ENCODE data around the gene MYRIP. TPM values are rescaled to one million over a fixed set of nuclear protein-coding genes. Genes with fewer than 3 reads are reported as not detected.

Gene MYRIP
- total and polyA plus RNA-seq, 4 donors, result 0.98 to 11.7 (median 6.8) TPM

DNA sequence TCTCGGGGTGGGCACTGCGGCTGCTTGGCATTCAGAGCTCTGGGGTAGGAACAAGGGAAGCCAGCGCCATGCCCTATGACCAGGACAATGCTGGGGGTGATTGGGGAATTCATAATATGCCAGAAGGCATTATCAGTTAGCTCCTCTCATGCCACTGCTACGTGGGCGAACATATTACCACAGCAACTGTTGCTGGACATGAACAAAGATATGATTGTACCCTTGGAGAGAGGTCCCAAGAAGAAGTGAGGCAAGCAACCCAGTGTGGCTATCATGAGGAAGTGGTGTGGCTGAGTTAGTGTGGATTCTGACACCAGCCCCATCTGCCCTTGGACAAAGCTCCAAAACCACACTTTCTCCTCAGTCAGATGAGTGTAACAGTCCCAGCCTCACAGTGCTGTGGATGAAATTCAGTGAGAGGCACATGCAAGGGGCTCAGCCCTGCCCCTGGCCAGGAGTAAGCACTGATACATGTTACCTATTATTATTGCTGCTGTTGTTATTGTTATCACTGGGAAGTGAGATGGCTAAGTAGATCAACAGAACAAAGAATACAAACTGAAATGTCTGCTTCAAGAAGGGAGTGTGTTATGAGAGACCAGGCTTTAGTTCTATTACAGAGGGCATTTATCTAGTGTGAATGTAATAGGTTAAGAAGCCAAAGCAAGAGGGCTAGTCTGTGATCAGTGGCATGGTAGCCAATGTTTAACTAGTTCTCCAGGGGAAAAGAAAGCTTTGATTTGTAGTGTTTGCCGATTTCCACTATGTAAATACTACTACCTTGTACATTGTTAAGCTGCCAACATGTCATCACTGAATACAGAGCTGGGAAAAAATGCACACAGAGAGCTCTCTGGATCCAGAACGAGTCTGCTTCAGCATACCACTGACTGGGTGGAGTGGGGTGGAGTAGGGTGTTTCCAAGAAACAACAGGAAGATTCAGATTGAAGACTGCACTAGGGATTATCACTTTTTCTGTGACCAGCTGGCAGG, 277.8 kb downstream of the MYRIP start:
- DNase-seq (ENCODE audit: low spot score), result no peak
- WGBS, result 68% methylated on average over 7 of the region's 7 CpGs

More for the DNA sequence above, 277.8 kb downstream of the MYRIP start:
- H3K36me3 ChIP-seq (ENCODE audit: control insufficient read depth in 4 of 4, insufficient read depth in 3 of 4, low read depth in 1 of 4, low read length in 3 of 4), result no peaks in the 10 kb centered on the region
- peaks cover 9 to 26% (median 14%) of the 10 kb centered on the region in 4 donors for H3K4me1 ChIP-seq (ENCODE audit: control insufficient read depth in 4 of 4, insufficient read depth in 4 of 4, low read length in 3 of 4)
- no peak overlapping the region for H3K9ac ChIP-seq (ENCODE audit: low read depth in 1 of 2, low read length in 2 of 2)
- H3K27me3 ChIP-seq (ENCODE audit: control insufficient read depth in 4 of 4, insufficient read depth in 4 of 4, low read length in 3 of 4), result no peaks in the 10 kb centered on the region
- no peak overlapping the region for H3K27ac ChIP-seq (ENCODE audit: low read depth in 1 of 2, low read length in 2 of 2)
- no peak overlapping the region for H3K4me3 ChIP-seq (ENCODE audit: low read depth in 1 of 3, low read length in 3 of 3)
- H3K9me3 ChIP-seq (ENCODE audit: control insufficient read depth in 4 of 4, low read length in 3 of 4), result no peaks in the 10 kb centered on the region
- TF ChIP-seq, protein P1, sequence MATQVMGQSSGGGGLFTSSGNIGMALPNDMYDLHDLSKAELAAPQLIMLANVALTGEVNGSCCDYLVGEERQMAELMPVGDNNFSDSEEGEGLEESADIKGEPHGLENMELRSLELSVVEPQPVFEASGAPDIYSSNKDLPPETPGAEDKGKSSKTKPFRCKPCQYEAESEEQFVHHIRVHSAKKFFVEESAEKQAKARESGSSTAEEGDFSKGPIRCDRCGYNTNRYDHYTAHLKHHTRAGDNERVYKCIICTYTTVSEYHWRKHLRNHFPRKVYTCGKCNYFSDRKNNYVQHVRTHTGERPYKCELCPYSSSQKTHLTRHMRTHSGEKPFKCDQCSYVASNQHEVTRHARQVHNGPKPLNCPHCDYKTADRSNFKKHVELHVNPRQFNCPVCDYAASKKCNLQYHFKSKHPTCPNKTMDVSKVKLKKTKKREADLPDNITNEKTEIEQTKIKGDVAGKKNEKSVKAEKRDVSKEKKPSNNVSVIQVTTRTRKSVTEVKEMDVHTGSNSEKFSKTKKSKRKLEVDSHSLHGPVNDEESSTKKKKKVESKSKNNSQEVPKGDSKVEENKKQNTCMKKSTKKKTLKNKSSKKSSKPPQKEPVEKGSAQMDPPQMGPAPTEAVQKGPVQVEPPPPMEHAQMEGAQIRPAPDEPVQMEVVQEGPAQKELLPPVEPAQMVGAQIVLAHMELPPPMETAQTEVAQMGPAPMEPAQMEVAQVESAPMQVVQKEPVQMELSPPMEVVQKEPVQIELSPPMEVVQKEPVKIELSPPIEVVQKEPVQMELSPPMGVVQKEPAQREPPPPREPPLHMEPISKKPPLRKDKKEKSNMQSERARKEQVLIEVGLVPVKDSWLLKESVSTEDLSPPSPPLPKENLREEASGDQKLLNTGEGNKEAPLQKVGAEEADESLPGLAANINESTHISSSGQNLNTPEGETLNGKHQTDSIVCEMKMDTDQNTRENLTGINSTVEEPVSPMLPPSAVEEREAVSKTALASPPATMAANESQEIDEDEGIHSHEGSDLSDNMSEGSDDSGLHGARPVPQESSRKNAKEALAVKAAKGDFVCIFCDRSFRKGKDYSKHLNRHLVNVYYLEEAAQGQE (IDR thresholded peaks at IDR 0.05), result no peak
- TF ChIP-seq NR2F2 (IDR thresholded peaks at IDR 0.05) (no peak), JUND (IDR thresholded peaks at IDR 0.05) (peak in 1 of 2 donors; percentile 74), YY1 (IDR thresholded peaks at IDR 0.05) (peak; percentile 90), FOXA1 (IDR thresholded peaks at IDR 0.05) (peak; percentile 95), RXRA (IDR thresholded peaks at IDR 0.05) (peak; percentile 30 to 75), FOXA2 (IDR thresholded peaks at IDR 0.05) (peak; percentile 98), SP1 (IDR thresholded peaks at IDR 0.05) (peak; percentile 84), HNF4A (conservative IDR thresholded peaks at IDR 0.05) (peak; percentile 61 to 67), HNF4G (IDR thresholded peaks at IDR 0.05) (peak; percentile 29), TAF1 (conservative IDR thresholded peaks at IDR 0.05) (no peak), RAD21 (IDR thresholded peaks at IDR 0.05) (peak; percentile 46 to 49), GABPA (IDR thresholded peaks at IDR 0.05 in 1 of 2, conservative IDR thresholded peaks at IDR 0.05 in 1 of 2) (no peak), EGR1 (IDR thresholded peaks at IDR 0.05; ENCODE audit: low read depth in 2 of 2) (no peak)
- TF ChIP-seq, protein P2, sequence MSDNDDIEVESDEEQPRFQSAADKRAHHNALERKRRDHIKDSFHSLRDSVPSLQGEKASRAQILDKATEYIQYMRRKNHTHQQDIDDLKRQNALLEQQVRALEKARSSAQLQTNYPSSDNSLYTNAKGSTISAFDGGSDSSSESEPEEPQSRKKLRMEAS (IDR thresholded peaks at IDR 0.05), result peak; percentile 45
- TF ChIP-seq, protein P3, sequence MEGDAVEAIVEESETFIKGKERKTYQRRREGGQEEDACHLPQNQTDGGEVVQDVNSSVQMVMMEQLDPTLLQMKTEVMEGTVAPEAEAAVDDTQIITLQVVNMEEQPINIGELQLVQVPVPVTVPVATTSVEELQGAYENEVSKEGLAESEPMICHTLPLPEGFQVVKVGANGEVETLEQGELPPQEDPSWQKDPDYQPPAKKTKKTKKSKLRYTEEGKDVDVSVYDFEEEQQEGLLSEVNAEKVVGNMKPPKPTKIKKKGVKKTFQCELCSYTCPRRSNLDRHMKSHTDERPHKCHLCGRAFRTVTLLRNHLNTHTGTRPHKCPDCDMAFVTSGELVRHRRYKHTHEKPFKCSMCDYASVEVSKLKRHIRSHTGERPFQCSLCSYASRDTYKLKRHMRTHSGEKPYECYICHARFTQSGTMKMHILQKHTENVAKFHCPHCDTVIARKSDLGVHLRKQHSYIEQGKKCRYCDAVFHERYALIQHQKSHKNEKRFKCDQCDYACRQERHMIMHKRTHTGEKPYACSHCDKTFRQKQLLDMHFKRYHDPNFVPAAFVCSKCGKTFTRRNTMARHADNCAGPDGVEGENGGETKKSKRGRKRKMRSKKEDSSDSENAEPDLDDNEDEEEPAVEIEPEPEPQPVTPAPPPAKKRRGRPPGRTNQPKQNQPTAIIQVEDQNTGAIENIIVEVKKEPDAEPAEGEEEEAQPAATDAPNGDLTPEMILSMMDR (IDR thresholded peaks at IDR 0.05; ENCODE audit: low read depth, low read length, missing input control), result no peak
- TF ChIP-seq, protein P4, sequence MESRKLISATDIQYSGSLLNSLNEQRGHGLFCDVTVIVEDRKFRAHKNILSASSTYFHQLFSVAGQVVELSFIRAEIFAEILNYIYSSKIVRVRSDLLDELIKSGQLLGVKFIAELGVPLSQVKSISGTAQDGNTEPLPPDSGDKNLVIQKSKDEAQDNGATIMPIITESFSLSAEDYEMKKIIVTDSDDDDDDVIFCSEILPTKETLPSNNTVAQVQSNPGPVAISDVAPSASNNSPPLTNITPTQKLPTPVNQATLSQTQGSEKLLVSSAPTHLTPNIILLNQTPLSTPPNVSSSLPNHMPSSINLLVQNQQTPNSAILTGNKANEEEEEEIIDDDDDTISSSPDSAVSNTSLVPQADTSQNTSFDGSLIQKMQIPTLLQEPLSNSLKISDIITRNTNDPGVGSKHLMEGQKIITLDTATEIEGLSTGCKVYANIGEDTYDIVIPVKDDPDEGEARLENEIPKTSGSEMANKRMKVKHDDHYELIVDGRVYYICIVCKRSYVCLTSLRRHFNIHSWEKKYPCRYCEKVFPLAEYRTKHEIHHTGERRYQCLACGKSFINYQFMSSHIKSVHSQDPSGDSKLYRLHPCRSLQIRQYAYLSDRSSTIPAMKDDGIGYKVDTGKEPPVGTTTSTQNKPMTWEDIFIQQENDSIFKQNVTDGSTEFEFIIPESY (IDR thresholded peaks at IDR 0.05), result peak; percentile 77
- TF ChIP-seq, protein P5, sequence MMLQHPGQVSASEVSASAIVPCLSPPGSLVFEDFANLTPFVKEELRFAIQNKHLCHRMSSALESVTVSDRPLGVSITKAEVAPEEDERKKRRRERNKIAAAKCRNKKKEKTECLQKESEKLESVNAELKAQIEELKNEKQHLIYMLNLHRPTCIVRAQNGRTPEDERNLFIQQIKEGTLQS (IDR thresholded peaks at IDR 0.05), result peak; percentile 64

Measured in liver (tissue), 9 donors.